Spleen (tissue), 7 donors: ENCODE results near the gene SLC9C1.

Source experiments
- POLR2A ChIP-seq, 3 donors: fragments of 450-650 bp; IDR thresholded peaks; one replicate each; pipeline ENCODE4 v1.5.1; 2017; ENCODE audit warnings: antibody characterized with exemption in 3 of 3, mild to moderate bottlenecking in 1 of 3
- POLR2AphosphoS5 ChIP-seq, 3 donors: sonication (generic); formaldehyde crosslinking; IDR thresholded peaks; one replicate each; pipeline ENCODE4 v1.5.1; 2017; ENCODE audit warnings: antibody characterized with exemption in 3 of 3
- TF ChIP-seq, protein P1 (sequence below), 11 experiments: fragments of 200-600 bp in 7 of 11; fragments of 450-650 bp in 4 of 11; sonication (generic) in 4 of 11; IDR thresholded peaks in 8 of 11; conservative IDR thresholded peaks in 3 of 11; 1 replicate in 7 of 11; 2 replicates in 4 of 11; pipeline versions ENCODE4 v1.4.0 to v1.8.0; 2016 to 2021; ENCODE audit warnings: antibody characterized with exemption in 11 of 11, inconsistent platforms in 4 of 11, mild to moderate bottlenecking in 1 of 11
- donor health status: DM: no; HTN: no; CAD: no; lungs with moderate emphysema.
- donor health status: DM: no; HTN: no; CAD: no.
- donor health status: DM: no; HTN: no; CAD: no.

DNA sequence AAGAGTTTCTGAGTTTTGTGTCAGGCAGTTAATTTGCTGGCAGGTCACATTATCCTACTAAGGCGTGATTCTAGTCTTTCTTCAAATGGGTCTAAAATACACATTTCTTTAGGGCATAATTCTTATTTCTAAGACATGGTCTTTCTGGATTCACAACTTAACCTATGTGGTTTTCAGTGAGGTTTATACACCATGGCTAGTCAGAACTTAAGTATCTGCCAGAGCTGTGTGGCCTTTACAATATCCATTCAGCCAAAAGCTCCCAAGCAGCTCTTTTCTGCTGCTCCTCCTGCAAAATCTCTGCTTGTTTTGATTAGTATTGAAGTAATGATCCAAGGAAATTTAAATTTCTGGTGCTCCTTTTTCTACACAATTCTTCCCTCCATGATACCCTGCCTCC, 33.5 kb downstream of the SLC9C1 start:
- TF ChIP-seq, protein P1, sequence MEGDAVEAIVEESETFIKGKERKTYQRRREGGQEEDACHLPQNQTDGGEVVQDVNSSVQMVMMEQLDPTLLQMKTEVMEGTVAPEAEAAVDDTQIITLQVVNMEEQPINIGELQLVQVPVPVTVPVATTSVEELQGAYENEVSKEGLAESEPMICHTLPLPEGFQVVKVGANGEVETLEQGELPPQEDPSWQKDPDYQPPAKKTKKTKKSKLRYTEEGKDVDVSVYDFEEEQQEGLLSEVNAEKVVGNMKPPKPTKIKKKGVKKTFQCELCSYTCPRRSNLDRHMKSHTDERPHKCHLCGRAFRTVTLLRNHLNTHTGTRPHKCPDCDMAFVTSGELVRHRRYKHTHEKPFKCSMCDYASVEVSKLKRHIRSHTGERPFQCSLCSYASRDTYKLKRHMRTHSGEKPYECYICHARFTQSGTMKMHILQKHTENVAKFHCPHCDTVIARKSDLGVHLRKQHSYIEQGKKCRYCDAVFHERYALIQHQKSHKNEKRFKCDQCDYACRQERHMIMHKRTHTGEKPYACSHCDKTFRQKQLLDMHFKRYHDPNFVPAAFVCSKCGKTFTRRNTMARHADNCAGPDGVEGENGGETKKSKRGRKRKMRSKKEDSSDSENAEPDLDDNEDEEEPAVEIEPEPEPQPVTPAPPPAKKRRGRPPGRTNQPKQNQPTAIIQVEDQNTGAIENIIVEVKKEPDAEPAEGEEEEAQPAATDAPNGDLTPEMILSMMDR (IDR thresholded peaks at IDR 0.05 in 8 of 11, conservative IDR thresholded peaks at IDR 0.05 in 3 of 11), result no peak
- no peak for TF ChIP-seq POLR2AphosphoS5 (IDR thresholded peaks at IDR 0.05)
- TF ChIP-seq POLR2A (IDR thresholded peaks at IDR 0.05), result no peak
